Naive B cell (primary cell): ENCODE results near the gene CREM. TPM values are rescaled to one million over a fixed set of nuclear protein-coding genes. Genes with fewer than 3 reads are reported as not detected.
A peak's percentile ranks its signal among the peaks of the same experiment; 100 is the strongest.

Source experiments
- ATAC-seq, 2 donors: fragments of 150-1000 bp; cut with Tn5 transposase; 2 replicates each; pipeline ENCODE4 v1.10.0; 2021; ENCODE audit warnings: low read depth in 2 of 2, mild to moderate bottlenecking in 2 of 2, moderate library complexity in 2 of 2
- DNase-seq: peaks from one replicate; pipeline ENCODE4 v3.0.0; 2022
- H3K27ac Mint-ChIP-seq, 6 donors: one replicate each; pipeline ENCODE4 v1.8.0; 2020 to 2022; ENCODE audit warnings: mild to moderate bottlenecking in 6 of 6, mixed read lengths in 6 of 6, moderate library complexity in 5 of 6, inconsistent platforms in 2 of 6
- H3K27me3 Mint-ChIP-seq, 3 donors: one replicate each; pipeline ENCODE4 v1.8.0; 2021 to 2022; ENCODE audit warnings: mixed read lengths in 3 of 3, mild to moderate bottlenecking in 1 of 3
- H3K36me3 Mint-ChIP-seq, 2 donors: one replicate each; pipeline ENCODE4 v1.8.0; 2020 to 2022; ENCODE audit warnings: mixed read lengths in 2 of 2, inconsistent platforms in 1 of 2, mild to moderate bottlenecking in 1 of 2
- H3K4me1 Mint-ChIP-seq, 3 donors: one replicate each; pipeline ENCODE4 v1.8.0; 2020 to 2022; ENCODE audit warnings: mixed read lengths in 3 of 3, inconsistent platforms in 1 of 3, mild to moderate bottlenecking in 1 of 3, moderate library complexity in 1 of 3
- H3K4me3 Mint-ChIP-seq, 8 donors: one replicate each; pipeline ENCODE4 v1.8.0; 2020 to 2022; ENCODE audit warnings: mild to moderate bottlenecking in 8 of 8, mixed read lengths in 8 of 8, moderate library complexity in 8 of 8, inconsistent platforms in 2 of 8
- H3K9me3 Mint-ChIP-seq, 7 donors: one replicate each; pipeline ENCODE4 v1.8.0; 2020 to 2022; ENCODE audit warnings: mixed read lengths in 7 of 7, mild to moderate bottlenecking in 5 of 7, inconsistent platforms in 2 of 7, moderate library complexity in 1 of 7
- polyA plus RNA-seq, 6 donors: library from polyadenylated mRNA; unstranded; fragments of 300-500 nt; fragmentation: Illumina TruSeq; gene quantifications; one replicate each; pipeline ENCODE4 v1.2.3, GENCODE V29; 2021; ENCODE audit warnings: low read depth in 6 of 6

CREM gene
- polyA plus RNA-seq, 6 donors from 2014 or later, result 12.3 to 31.0 (median 16.8) TPM

DNA sequence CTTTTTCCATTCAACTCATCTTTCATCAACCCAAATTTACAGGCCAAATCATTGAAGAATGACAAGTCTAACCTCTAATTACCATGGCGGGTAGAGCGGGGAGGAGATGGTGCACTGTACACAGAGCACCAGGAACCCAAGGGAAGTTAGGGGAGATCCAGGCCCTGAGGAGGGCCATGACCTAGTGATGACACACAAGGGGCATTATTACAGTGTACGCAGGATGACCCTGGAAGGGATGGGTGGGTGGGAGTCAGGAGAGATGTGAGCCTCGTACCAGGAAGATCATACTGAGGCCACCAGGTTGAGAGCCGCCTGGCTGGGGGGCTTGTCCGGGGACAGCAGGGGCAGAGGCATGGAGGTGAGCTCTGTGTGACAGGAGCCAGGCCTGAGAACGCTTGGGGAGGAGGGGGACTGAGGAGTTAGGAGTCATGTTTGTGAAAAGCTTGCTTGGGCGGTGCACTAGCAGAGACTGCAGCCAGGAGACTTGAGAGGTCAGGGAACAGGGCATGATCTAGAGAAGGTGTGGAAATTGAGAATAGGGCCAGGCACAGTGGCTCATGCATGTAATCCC, 120.2 kb downstream of the CREM start:
- Mint-ChIP-seq H3K4me3 (peak overlapping the region in 1 of 8 donors; percentile 44), H3K4me1 (no peaks in the 10 kb centered on the region), H3K36me3 (peaks cover 0 to 8% of the 10 kb centered on the region in 2 donors), H3K27me3 (peaks cover 4 to 28% (median 9%) of the 10 kb centered on the region in 3 donors), H3K9me3 (peaks cover 0 to 3% (median 0%) of the 10 kb centered on the region in 7 donors), H3K27ac (peak overlapping the region in 3 of 6 donors; percentile 2 to 92 (median 38))
- no peak for ATAC-seq
- DNase-seq, result no peak

DNA sequence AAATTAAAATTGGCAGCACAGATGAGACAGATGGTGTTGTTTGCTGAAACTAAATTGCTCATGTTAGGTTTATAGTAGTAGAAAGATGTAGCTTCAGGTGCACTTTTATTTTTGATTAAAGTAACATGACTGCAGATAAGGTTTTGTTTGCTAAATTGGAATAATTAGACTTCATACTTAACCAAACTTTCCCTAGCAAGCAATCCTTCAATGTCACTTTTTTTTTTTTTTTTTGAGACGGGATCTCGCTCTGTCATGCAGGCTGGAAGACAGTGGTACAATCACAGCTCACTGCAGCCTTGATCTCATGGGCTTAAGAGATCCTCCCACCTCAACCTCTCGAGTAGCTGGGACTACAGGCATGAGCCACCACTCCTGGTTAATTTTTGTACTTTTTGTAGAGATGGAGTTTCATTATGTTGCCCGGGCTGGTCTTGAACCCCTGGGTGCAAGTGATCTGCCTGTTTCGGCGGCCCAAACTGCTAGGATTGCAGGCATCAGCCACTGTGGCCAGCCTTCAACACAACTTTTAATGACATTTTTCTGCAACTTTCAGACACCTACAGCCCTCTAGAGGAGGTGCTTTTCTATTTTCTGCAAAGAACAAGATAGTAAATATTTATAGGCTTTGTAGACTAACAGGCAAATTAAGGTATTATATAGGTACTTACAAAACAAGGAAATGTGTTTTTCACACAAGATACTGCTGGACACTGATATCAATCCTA, 124.9 kb downstream of the CREM start:
- no peak for ATAC-seq
- Mint-ChIP-seq H3K36me3 (peaks cover 0 to 7% of the 10 kb centered on the region in 2 donors), H3K4me1 (no peaks in the 10 kb centered on the region), H3K4me3 (no peak overlapping the region), H3K9me3 (peaks cover 0 to 9% (median 4%) of the 10 kb centered on the region in 7 donors), H3K27ac (no peak overlapping the region), H3K27me3 (peaks cover 0 to 8% (median 6%) of the 10 kb centered on the region in 3 donors)
- DNase-seq, result no peak

DNA sequence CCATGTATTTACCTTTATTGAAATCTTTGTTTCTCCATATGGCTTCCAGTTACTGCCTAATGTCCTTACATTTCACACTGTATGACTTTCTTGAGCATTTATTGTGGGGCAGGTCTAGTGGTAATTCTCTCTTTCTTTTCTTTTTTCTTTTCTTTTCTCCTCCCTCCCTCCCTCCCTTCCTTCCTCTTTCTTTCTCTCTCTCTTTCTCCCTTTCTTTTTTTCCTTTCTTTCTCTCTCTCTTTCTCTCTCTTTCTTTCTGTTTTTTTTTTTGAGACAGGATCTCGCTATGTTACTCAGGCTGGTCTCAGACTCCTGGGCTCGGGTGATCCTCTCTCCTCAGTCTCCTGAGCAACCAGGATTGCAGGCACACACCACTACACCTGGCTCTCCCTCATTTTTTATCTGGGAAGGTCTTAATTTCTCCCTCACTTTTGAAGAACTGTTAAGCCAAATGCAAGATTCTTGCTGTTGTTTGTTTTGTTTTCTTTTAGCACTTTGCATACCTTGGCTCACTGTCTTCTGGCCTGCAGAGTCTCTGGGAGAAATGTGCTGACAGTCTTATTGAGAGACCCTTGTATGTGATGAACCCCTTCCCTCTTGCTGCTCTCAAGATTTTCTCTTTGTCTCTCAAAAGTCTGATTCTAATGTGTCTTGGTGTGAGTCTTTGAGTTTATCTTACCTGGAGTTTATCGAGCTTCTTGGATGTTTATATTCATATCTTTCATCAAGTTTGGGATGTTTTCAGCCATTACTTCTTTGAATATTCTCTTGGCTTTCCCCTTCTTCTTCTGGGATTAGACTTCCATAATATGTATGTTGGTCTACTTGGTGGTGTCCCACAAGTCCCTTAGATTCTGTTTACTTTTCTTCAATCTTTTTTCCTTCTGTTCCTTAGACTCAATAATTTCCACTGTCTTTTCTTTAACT, 130.7 kb downstream of the CREM start:
- Mint-ChIP-seq H3K9me3 (peaks cover 9 to 34% (median 24%) of the 10 kb centered on the region in 7 donors), H3K4me3 (no peak overlapping the region), H3K36me3 (peaks cover 0 to 21% of the 10 kb centered on the region in 2 donors), H3K4me1 (no peaks in the 10 kb centered on the region), H3K27ac (peak overlapping the region in 1 of 6 donors; percentile 46), H3K27me3 (peaks cover 0 to 12% (median 0%) of the 10 kb centered on the region in 3 donors)
- no peak for ATAC-seq
- no peak for DNase-seq

DNA sequence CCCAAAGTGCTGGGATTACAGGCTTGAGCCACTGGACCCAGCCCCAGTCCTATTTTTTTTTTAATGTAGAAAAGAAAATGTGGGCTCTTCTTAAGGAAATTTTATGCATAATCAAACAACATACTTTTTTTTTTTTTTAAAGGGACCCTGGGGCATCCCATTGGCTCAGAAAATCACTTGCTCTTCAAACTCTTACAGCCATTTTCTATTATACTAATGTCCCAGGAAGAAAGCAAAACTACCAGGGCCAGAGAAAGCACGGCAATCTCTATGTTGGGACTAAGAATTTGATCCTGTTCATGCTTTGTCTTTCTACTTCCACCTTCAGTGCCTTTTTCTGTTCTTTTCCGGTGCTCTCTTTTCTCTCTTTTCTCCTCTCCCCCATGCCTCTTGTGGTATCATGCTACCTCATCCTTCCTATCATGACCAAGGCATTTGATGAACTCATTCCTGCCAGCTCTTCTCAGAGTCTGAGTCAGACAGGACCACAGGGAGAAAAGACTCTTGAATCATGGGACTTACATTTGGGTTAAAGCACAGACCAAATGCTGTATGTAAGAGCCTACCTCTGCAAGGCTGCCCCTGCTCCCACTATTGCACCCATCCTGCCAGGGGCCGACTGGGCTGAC, 133.2 kb downstream of the CREM start:
- ATAC-seq (no peak), DNase-seq (no peak)
- Mint-ChIP-seq H3K27ac (no peak overlapping the region), H3K4me3 (no peak overlapping the region), H3K4me1 (no peaks in the 10 kb centered on the region), H3K9me3 (peaks cover 9 to 39% (median 28%) of the 10 kb centered on the region in 7 donors), H3K36me3 (peaks cover 0 to 21% of the 10 kb centered on the region in 2 donors), H3K27me3 (peaks cover 0 to 12% (median 0%) of the 10 kb centered on the region in 3 donors)

DNA sequence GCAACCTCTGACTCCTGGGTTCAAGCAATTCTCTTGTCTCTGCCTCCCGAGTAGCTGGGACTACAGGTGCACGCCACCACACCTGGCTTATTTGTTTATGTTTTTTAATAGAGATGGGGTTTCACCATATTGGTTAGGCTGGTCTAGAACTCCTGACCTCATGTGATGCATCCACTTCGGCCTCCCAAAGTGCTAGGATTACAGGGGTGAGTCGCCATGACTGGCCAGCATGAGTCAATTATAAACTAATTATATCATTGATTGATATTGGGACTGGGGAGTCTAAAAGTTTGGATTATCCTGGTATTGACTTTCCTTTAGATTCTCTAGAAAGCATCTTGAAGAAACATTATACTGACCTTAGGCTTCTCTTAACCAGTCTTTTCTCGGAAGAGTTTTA, 135.8 kb downstream of the CREM start:
- Mint-ChIP-seq H3K27ac (peak overlapping the region in 1 of 6 donors; percentile 11), H3K4me3 (no peak overlapping the region), H3K36me3 (peaks cover 0 to 7% of the 10 kb centered on the region in 2 donors), H3K9me3 (peaks cover 6 to 20% (median 17%) of the 10 kb centered on the region in 7 donors), H3K27me3 (peaks cover 0 to 5% (median 0%) of the 10 kb centered on the region in 3 donors), H3K4me1 (no peaks in the 10 kb centered on the region)
- no peak for ATAC-seq
- no peak for DNase-seq

Other genes with a start within 250 kb of the CREM start
- gene CUL2, start 36.5 kb upstream of the CREM start, polyA plus RNA-seq, result 10 to 100 TPM; 23.7 to 36.2 (median 28.4) TPM
- 10 to 100 TPM in 5 of 6 donors, 1 to 10 TPM in 1; 9.4 to 27.7 (median 13.6) TPM for gene CCNY, start 209.7 kb downstream of the CREM start, polyA plus RNA-seq